ENCODE data around the gene PIEZO2. TPM values are rescaled to one million over a fixed set of nuclear protein-coding genes. Genes with fewer than 3 reads are reported as not detected.

The PIEZO2 gene
- polyA plus RNA-seq, 4 donors, result 16.8 to 23.5 (median 17.9) TPM

DNA sequence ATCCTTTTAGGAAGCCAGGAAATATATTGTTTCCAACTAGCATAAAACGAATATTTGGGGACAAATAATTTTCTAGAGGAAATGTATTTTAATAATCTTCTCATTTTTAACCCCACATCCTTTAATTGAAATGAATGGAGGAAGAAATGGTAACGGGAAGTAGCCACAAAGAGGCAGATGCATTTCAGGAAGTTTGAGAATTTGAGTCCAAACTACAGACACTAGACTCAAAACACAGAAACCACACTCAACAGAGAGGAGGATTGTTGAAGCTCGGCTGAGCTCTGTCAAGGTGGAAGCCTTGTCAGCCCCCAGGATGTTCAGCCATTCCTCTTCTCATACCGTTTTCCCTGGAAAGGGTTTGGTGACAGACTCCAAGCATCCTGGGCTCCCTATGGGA is 335.0 kb downstream of the PIEZO2 start:
- no peak for DNase-seq (ENCODE audit: low read depth in 4 of 4, low spot score in 3 of 4)

DNA sequence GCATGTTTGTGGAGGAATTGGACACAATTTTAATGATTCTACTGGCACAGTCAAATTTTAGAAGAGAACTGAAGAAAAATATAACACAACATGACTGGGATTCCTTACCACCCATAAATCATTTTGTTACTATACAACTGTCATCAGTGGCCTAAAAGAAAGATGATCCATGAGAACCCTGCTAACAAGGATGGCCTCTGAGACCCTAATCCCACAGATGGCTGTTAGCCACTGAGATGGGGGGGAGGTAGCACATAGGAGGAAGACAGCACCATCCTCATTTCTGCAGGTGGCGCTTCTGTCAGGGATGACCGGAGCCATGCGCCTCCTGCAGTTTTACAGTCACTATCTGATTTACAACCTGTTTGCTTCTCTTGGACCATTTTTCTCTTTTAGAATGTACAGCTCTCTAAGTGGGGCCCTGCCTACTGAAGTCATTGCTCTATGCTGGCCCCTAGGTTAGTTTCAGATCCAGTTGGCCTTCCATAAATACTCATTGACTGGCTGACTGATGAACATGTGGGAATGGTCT is 343.7 kb downstream of the PIEZO2 start:
- DNase-seq (ENCODE audit: low read depth in 4 of 4, low spot score in 3 of 4), result no peak

DNA sequence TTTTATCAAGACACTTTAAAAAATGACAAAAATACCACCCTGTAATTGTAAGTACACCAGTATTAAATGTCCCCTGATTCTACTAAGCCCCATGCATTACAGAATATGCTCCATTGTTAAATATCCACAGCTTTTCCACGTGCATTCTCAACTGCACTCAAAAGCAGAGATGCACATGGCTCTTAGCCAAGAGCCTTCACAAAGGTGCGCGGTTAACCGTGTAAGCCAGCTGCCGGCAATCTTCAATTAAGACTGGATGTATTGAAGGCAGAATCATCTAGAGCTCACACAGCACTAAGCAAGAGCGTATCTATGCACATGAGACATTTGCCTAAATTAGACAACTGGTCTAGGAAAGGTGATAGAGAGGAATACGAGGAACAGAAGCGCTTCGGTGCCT is 345.2 kb downstream of the PIEZO2 start:
- DNase-seq (ENCODE audit: low read depth in 4 of 4, low spot score in 3 of 4), result no peak

DNA sequence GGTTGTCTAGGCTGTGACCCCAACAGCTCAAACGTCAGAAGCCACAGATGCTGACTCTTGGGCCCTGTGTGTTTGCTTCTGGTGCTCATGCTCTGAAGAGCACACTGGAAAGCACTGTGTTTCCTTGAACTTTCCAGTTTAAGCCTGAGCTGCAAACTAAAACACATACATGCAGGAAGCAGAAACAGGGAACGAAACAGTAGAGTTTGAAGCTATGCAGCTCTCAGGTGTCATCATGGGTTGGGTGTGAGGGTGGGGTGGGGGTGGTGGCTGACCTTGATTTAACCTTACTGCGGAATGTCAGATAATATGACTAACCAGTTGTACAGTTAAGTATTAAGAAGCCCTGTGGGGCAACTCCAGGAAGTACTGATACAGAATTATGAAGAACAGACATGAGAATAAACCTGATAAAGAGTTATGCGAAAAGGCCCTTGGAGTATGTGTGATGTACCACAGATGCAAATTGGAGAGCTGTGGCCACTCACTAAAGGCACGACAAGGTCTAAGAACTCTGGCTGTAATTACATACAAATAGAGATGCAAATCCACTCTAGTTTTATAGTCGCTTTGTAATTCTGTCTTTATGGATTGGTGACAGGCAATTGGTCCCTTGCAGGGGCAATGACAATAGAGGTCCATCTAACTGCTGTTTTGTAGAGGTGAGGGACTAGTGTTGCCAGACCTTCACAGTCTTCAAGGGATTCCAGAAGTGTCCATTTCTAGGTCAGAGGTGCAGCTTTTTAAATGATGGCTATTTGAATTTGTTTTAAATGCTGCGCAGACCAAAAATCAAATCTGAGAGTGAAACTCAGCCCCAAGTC is 350.4 kb downstream of the PIEZO2 start:
- DNase-seq (ENCODE audit: low read depth in 4 of 4, low spot score in 3 of 4), result no peak

DNA sequence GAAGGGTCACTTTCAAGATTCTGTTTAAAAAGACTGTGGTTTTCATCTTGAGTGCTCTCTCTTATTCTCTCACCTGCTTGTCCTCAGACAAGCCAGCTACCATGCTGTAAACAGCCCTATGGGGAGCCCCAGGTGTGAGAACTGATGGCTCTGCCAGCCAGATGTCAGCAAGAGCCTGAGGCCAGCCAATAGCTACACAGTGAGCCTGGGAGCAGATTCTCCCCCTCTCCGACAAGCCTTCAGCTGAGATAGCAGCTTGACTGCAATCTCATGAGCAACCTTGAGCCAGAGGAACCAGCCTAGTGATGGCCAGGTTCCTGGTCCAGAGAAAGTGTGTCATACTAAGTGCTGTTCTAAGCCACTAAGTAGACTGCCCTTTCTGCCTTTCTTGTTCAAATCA is 351.5 kb downstream of the PIEZO2 start:
- DNase-seq (ENCODE audit: low read depth in 4 of 4, low spot score in 3 of 4), result no peak

DNA sequence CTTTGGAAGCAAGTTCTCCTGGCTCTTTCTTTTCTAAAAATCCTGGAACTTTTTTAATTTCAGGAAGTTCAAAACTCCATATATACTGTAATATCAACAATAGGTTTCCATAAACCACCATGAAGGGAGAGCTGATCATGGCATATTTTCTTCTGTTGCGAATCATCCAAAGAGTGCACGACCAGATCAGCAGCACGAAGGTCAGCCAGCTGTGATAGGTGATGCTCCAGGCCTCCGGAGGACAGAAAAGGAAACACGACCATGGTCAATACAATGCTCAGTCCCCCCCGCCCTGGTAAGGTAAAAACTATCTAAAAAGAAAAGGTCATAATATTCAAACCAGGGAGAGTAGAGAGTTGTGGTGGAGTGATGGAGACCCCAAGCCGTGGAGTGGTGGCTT is 354.6 kb downstream of the PIEZO2 start:
- no peak for DNase-seq (ENCODE audit: low read depth in 4 of 4, low spot score in 3 of 4)

DNA sequence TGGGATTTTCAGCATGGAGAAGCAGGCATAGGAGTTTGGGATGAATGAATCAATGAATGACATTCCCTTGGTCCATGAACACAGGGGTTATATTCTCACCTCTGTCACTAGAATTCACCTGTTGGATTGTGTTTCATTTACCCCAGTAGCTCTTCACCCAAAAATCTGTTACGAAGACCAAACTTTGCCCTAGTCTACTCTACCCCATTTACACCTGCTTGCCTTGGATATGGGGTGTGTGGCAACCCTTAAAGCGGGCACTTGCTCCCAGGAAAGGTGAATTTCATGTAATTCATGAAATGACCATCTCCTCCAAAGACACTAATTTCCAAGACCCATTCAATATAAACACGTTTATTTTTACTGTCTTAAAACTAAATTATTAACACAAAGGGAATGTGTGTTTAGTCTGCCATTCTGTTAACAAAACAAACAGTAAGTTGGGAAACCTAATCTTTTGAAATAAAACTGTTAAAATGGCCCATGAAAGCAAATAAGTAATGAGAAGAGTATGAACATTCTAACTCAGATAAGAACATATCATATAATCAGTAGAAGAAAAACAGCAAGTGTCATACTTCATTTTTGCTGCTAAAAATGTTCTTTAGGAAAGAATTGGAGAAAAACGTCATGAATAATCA is 355.5 kb downstream of the PIEZO2 start:
- DNase-seq (ENCODE audit: low read depth in 4 of 4, low spot score in 3 of 4), result no peak

DNA sequence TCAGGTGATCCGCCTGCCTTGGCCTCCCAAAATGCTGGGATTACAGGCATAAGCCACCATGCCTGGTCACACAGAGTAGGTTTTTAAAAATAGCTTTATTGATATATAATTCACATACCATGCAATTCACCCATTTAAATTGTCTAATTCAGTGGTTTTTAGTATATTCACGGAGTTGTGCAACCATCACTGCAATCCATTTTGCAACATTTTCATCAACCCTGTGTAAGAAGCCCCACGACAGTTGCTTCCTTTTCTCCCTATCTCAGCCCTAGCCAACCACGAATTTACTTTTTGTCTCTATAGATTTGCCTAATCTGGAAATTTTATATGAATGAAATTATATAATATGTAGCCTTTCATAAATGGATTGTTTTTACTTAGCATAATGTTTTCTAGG is 357.2 kb downstream of the PIEZO2 start:
- DNase-seq (ENCODE audit: low read depth in 4 of 4, low spot score in 3 of 4), result no peak

DNA sequence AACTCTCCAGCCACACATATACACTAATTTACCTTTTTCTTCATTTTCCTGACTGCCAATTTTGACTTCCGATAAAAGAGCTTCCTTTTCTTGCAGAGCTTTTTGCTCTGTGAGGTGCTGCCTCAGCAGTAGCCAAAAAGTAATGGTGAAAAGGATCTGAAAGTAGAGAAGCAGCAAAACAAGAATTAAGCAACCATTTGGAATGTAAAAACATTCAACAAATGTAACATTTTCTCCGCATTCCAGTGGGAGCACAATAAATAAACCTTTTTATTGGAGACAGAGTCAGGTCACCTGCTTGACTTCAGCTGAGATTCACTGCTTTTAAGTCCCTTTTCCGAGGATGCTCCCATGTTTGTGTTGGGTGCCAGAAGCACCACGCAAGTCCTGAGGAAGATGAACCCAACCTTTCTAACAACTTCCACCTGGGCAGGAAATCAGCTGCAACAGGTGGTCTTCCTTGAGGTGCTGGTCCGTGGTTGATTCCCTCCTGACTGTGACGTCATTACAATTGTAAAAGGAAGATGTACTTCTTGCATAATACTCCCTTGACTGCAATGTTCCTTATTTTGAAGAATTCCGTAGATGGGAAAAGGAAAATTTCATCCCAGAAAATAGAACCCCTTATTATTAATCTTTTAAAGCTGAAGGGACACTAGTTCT is 358.1 kb downstream of the PIEZO2 start:
- no peak for DNase-seq (ENCODE audit: low read depth in 4 of 4, low spot score in 3 of 4)

DNA sequence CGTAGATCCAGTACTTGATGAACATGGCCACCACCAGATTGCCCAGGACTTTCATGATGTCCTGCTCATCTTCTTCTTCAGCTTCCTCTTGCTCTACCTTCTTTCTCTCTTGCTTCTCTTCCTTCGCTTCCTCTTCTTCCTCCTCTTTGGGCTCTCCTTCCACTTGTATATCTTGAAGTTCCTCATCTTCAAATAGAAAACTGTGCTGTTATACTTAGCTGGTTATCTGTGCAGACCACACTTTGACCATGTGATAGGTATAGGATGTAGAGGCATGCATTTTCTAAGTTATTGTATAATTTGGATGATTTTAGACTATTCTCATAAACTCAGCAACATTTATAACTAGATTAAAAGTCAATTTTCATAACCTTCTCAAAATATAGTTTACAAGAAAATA is 360.2 kb downstream of the PIEZO2 start:
- no peak for DNase-seq (ENCODE audit: low read depth in 4 of 4, low spot score in 3 of 4)

DNA sequence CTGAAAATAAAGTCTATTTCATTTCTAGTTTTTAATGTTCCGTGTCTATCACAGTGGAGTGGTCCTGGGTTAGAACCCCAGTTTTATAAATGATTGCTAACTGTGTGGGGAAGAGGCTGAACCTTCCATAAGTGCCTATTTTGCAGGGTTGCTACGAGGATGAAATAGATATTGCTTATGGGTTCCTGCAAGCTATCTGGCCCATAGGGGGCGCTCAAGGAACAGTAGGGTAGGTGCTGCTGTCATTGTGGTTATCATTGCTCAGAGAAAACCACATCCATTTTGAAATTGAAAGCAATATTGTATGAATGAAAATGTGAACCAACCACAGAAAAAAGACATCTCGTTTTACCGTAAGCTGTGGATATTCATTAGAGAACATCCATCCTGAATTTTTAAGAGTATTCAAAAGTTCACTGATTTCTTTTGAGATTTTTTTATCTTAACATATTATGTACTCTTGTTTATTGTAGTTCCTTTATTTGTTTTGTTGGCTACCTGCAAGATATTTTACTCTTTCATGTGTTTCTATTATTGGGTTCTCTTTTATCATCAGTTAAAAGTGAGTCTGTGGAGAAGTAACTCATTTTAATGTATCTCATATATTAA is 362.0 kb downstream of the PIEZO2 start:
- peak in 2 of 4 donors; percentile 27 to 36 for DNase-seq (ENCODE audit: low read depth in 4 of 4, low spot score in 3 of 4)

DNA sequence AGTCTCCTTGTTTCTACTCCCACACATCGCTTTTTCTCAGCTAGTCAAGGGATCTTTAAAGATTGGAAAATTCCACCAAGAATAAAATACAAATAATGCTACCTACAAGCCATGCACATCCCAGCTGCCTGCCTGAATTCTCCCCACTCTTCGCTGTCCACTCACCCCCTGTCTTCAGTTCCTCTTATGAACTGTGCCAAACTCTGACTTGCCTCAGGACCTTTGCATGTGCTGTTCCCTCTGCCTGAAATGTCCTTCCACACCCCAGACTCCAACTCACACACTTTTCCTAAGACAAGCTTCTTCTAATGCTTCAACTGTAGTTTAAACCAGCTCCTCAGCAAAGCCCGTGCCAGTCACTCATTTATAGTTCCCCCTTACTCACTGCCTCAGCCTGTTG is 363.6 kb downstream of the PIEZO2 start:
- no peak for DNase-seq (ENCODE audit: low read depth in 4 of 4, low spot score in 3 of 4)

DNA sequence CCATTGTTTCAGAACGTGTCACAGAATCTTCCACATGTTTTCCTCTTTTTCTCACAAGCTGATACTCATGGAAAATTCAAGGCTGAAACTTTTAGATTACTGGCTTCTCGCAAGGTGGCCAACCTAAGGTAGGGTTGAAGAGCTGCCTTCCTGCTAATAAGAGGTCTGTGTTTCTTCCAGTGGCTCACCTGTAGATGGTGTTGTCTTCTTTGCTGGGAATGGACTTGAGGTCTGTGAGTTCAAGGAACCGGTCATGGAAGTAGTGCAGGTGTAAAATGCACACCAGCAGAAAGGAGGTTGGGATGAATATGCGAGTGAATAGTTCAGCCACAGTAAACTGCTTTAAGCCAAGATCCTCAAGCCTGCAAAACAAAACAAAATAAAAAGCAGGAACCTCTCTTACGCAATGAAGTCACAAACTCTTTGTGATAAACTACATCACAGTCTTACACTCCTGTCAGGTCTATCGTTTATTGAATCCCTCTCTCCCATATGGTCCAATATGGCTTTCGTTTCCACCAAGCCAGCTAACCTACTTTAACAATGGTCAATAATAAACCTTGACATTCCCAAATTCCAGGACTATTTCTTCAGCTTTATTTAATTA is 364.7 kb downstream of the PIEZO2 start:
- DNase-seq (ENCODE audit: low read depth in 4 of 4, low spot score in 3 of 4), result no peak

DNA sequence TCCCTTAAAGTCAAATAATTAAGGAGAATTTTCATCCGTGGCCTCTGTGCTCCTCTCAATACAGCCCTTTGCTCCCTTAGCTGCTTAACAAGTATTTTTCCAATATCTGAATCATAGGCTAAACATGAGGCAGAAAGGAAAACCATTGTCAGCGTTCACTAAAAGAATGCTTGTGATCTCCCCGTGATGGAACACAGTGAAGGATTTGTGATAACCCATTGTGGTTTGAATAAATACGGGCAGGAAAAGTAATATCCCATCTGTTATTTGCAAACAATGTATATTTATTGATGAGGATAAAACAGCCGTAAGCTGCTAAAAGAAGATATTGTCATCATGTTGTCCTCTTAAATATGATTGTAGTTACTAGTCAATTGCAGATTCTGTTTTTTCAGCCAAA is 365.4 kb downstream of the PIEZO2 start:
- DNase-seq (ENCODE audit: low read depth in 4 of 4, low spot score in 3 of 4), result no peak

DNA sequence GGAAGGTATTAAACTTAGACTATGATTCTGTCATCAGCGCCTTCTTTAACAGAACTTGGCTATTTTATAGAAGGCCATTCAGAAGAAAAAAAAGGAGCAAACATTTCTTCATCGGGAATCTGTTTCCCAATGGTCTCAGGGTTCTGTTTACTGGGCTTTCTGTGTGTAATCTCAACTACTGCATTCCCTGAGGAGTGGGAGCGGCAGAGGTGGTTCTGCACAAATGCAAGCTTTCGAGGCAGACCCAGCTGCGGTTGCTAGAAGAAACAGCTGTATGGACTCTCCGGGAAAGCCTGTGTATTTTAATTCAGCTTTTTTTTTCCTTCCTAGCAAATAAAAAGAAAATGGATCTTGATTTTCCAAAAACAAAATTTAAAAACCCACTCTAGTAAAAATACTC is 372.9 kb downstream of the PIEZO2 start:
- no peak for DNase-seq (ENCODE audit: low read depth in 4 of 4, low spot score in 3 of 4)

DNA sequence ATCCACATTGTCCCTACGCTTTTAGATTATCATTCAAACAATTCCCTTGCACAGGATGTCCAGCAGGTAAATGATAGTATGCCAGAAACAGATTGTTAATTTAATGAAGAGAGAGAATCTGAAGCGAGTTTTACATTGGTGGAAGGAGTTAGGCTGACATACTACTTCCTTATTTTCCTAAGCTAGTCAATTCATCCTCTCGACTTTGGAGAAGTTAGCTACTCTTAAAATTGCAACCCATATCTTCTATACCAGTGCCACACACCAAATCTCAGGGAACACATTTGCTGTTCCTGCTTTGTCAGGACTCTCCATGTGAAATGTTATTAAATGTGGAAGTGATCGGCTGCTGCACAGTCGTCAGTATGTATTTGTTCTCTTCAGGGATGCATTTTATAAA is 374.3 kb downstream of the PIEZO2 start:
- DNase-seq (ENCODE audit: low read depth in 4 of 4, low spot score in 3 of 4), result no peak

DNA sequence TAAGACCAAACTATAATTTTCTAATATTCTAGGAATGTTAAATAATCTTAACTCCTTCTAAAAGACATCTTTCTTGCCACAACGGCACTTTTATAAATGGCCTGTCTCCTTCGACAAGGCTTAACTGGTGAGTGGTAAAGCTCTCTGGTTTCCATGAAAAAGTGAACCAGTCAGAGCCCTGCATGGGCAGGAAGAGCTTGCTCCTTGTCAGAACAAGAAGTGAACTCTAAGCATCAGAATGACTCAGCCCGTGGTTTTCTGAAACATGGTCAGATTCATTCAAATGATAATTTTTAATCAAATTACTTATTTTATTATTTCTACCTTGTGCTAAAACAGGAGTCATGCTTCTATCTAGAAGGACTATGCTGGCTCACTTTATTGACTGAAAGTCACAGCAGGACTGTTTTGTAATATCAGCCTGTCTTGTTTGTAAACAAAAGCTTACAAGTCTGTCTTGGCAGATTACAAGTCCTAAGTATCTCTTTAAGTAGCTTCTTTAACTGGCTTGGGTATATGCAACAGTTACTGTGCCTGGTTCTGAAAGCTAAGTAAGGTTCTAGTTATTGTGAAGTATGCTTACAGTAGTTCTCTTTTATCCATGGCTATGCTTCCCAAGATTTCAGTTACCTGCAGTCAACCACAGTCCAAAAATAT is 378.2 kb downstream of the PIEZO2 start:
- no peak for DNase-seq (ENCODE audit: low read depth in 4 of 4, low spot score in 3 of 4)

DNA sequence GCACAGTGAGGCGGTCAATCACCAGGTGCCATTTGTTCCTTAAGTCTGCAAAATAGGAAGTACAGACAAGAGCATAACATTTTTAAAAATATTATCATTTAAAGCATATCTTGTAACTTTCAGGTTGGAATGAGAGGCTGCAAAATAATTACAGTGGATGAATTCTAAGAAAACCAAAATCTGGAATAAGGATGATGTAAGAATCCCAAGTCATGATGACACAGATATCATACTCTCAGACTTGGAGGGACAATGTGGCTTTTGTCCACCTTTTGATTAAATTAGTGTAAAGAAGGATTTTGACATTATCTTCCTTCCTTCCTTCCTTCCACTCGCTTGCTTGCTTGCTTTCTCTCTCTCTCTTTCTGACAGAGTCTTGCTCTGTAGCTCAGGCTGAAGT is 379.1 kb downstream of the PIEZO2 start:
- DNase-seq (ENCODE audit: low read depth in 4 of 4, low spot score in 3 of 4), result no peak

DNA sequence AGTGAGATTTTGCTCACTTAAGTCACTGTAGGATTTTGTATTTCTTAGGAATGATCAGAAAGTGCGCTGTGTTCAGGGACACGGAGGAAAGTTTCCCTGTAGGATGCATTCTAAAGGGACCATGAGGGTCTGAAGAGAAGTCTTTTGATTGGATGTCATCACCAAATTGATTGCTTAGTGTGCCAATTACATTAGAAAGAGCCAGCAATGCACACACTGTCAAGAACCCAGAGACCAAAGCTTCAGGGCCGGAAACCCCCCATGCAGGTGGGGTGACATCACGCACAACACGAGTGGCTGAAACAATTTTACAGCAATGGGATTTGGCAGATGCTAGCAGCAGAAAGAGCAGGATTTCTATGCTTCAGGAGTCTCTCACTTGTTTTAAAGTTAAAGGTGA is 381.1 kb downstream of the PIEZO2 start:
- no peak for DNase-seq (ENCODE audit: low read depth in 4 of 4, low spot score in 3 of 4)

DNA sequence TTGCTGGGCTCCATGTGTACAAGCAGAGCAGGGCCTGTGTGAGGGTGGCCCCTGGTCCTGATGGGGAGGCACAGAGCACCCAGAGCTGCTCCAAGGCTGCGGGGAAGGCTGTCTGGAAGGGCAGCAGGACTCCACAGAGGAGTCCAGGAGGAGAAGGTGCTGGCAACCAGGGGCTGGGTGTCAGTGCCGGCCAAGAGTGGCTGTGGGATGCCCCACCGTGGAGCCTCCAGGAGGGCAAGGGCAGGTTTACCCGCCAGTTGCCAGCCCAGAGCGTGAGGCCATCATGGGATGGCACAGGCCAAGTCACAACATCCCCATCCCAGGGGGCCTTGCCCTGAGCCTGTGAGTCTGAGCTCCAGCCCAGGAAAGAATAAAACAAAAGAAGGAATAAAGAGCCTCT is 381.7 kb downstream of the PIEZO2 start:
- no peak for DNase-seq (ENCODE audit: low read depth in 4 of 4, low spot score in 3 of 4)
